GM18909 (cell line): ENCODE results near the gene VIPR2.

ENCODE experiments used
- ATAC-seq: cut with Tn5 transposase; IDR thresholded peaks from one replicate; pipeline ENCODE4 v1.9.1; 2021; ENCODE audit warnings: mild to moderate bottlenecking; ENCODE audit not compliant: unreplicated experiment, poor library complexity

VIPR2 gene

GRCh38 chr7:159121476-159121875, 23.2 kb downstream of the VIPR2 start:
- no peak for ATAC-seq

GRCh38 chr7:159121068-159121467, 23.6 kb downstream of the VIPR2 start:
- ATAC-seq = no peak

- no peak for ATAC-seq
These were observed 24.1 kb downstream of the VIPR2 start for GRCh38 chr7:159120540-159120919.

GRCh38 chr7:159119851-159120539, 24.7 kb downstream of the VIPR2 start:
- no peak for ATAC-seq

GRCh38 chr7:159119026-159119741, 25.5 kb downstream of the VIPR2 start:
- ATAC-seq = no peak

GRCh38 chr7:159118623-159119022, 26.0 kb downstream of the VIPR2 start:
- no peak for ATAC-seq

GRCh38 chr7:159118197-159118595, 26.5 kb downstream of the VIPR2 start:
- ATAC-seq = no peak

- ATAC-seq = no peak
These were observed 27.1 kb downstream of the VIPR2 start for GRCh38 chr7:159117366-159118196.

- no peak for ATAC-seq
These were observed 27.9 kb downstream of the VIPR2 start for GRCh38 chr7:159116581-159117339.

GRCh38 chr7:159115601-159116501, 28.8 kb downstream of the VIPR2 start:
- no peak for ATAC-seq

- no peak for ATAC-seq
These were observed 29.7 kb downstream of the VIPR2 start for GRCh38 chr7:159114981-159115380.

- ATAC-seq = no peak
These were observed 30.6 kb downstream of the VIPR2 start for GRCh38 chr7:159114096-159114495.

GRCh38 chr7:159113056-159113455, 31.6 kb downstream of the VIPR2 start:
- ATAC-seq = no peak

- ATAC-seq = no peak
These were observed 32.3 kb downstream of the VIPR2 start for GRCh38 chr7:159112136-159113011.

GRCh38 chr7:159109653-159110035, 35.0 kb downstream of the VIPR2 start:
- ATAC-seq = no peak

GRCh38 chr7:159108941-159109652, 35.6 kb downstream of the VIPR2 start:
- no peak for ATAC-seq

GRCh38 chr7:159108491-159108890, 36.2 kb downstream of the VIPR2 start:
- no peak for ATAC-seq
